ENCODE results near the gene MLEC.

GRCh38 chr12:120690978-120691377, 4.0 kb downstream of the MLEC start:
- no peak for TF ChIP-seq CTCF (IDR thresholded peaks at IDR 0.05)
- TF ChIP-seq EP300 (IDR thresholded peaks at IDR 0.05) = no peak
- no peak for TF ChIP-seq POLR2AphosphoS5 (IDR thresholded peaks at IDR 0.05)

Measured in esophagus muscularis mucosa (tissue), 4 donors.